Peyer's patch (tissue), 4 donors: Measurements from ENCODE around the gene GNAI3.

Experiments
- CTCF ChIP-seq, 6 experiments: fragments of 450-650 bp in 4 of 6; fragments of 200-600 bp in 2 of 6; sonication (generic) in 1 of 6; IDR thresholded peaks; one replicate each; pipeline ENCODE4 v1.5.1; 2017 to 2019; ENCODE audit warnings: antibody characterized with exemption in 6 of 6, mild to moderate bottlenecking in 3 of 6, moderate library complexity in 1 of 6
- POLR2A ChIP-seq, 2 donors: fragments of 450-650 bp; IDR thresholded peaks; one replicate each; pipeline ENCODE4 v1.5.1; 2017; ENCODE audit warnings: antibody characterized with exemption in 2 of 2, mild to moderate bottlenecking in 2 of 2, moderate library complexity in 2 of 2

GRCh38 chr1:109500941-109501381, 47.5 kb upstream of the GNAI3 start:
- TF ChIP-seq CTCF (IDR thresholded peaks at IDR 0.05) (no peak), POLR2A (IDR thresholded peaks at IDR 0.05) (no peak)
